GM19193 (cell line): ENCODE results near the gene ZBTB37.

Source experiments
- POLR2A ChIP-seq: IDR thresholded peaks from 4 replicates; pipeline ENCODE4 v1.6.1; 2011; ENCODE audit not compliant: insufficient read depth, insufficient read length; ENCODE audit errors: extremely low read depth

ZBTB37 gene

GRCh38 chr1:173920861-173921260, 52.7 kb downstream of the ZBTB37 start:
- TF ChIP-seq POLR2A, result no peak

- TF ChIP-seq POLR2A, result no peak
These were observed 57.4 kb downstream of the ZBTB37 start for GRCh38 chr1:173925306-173926242.

- TF ChIP-seq POLR2A, result no peak
These were observed 66.3 kb downstream of the ZBTB37 start for GRCh38 chr1:173934440-173934839.

GRCh38 chr1:173937062-173937461, 68.9 kb downstream of the ZBTB37 start:
- no peak for TF ChIP-seq POLR2A

- TF ChIP-seq POLR2A, result no peak
These were observed 78.3 kb downstream of the ZBTB37 start for GRCh38 chr1:173946380-173946921.

- no peak for TF ChIP-seq POLR2A
These were observed 80.4 kb downstream of the ZBTB37 start for GRCh38 chr1:173948594-173948993.
